Measurements from ENCODE around the gene AK8. TPM values are rescaled to one million over a fixed set of nuclear protein-coding genes. Genes with fewer than 3 reads are reported as not detected.

AK8 gene
- total RNA-seq, 1 experiment from 2014 or later = not detected

DNA sequence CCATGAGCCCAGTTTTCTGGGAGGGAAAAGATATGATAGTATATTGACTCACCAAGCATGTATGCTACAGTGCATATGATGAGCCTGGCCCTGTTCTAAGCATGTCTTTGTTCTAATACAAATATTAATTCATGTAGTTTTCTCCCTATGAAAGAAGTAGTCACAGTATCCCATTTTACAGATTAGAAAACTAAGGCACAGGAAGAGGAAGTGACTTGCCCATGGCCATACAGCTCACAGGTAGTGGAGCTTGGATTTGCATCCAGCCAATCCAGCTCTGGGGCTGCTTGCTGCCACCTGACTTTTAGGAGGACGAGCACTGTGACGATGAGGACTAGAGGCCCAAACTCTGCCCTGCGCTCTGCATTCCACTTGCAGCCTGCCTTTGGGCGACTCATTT is 76.4 kb downstream of the AK8 start:
- CTCF ChIA-PET = no interaction called here
- Histone ChIP-seq H3K4me3 (ENCODE audit: low read depth, low read length, poor library complexity, severe bottlenecking) (no peak overlapping the region), H3K36me3 (ENCODE audit: insufficient read depth, low read length, poor library complexity, severe bottlenecking) (no peaks in the 10 kb centered on the region), H3K27me3 (replicated peaks; ENCODE audit: insufficient read depth, low read depth, low read length, poor library complexity) (peaks cover 11% of the 10 kb centered on the region), H3K4me1 (ENCODE audit: insufficient read depth, low read length, poor library complexity, severe bottlenecking) (peaks cover 3% of the 10 kb centered on the region), H3K9me3 (ENCODE audit: low read depth, low read length, poor library complexity, severe bottlenecking) (no peaks in the 10 kb centered on the region), H3K27ac (ENCODE audit: low read depth, low read length, poor library complexity, severe bottlenecking) (no peak overlapping the region)
- DNase-seq (ENCODE audit: low spot score) = no peak
- POLR2A ChIA-PET (ENCODE audit: low non-redundant PET) = no interaction called here
- no TSS peak for BruUV-seq (replicated peaks)
- intact Hi-C loops (cut with micrococcal nuclease; ENCODE audit: unreplicated experiment) = loop anchor here (2.0 to 10.0 kb wide), 4 partner anchors 173 to 389 kb away; partner anchors contain the start of genes CFAP77 and GFI1B
- TF ChIP-seq EZH2 (IDR thresholded peaks at IDR 0.05; ENCODE audit: borderline replicate concordance, low read depth, low read length, poor library complexity, severe bottlenecking) = no peak
- TF ChIP-seq, protein P1, sequence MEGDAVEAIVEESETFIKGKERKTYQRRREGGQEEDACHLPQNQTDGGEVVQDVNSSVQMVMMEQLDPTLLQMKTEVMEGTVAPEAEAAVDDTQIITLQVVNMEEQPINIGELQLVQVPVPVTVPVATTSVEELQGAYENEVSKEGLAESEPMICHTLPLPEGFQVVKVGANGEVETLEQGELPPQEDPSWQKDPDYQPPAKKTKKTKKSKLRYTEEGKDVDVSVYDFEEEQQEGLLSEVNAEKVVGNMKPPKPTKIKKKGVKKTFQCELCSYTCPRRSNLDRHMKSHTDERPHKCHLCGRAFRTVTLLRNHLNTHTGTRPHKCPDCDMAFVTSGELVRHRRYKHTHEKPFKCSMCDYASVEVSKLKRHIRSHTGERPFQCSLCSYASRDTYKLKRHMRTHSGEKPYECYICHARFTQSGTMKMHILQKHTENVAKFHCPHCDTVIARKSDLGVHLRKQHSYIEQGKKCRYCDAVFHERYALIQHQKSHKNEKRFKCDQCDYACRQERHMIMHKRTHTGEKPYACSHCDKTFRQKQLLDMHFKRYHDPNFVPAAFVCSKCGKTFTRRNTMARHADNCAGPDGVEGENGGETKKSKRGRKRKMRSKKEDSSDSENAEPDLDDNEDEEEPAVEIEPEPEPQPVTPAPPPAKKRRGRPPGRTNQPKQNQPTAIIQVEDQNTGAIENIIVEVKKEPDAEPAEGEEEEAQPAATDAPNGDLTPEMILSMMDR (conservative IDR thresholded peaks at IDR 0.05; ENCODE audit: low read depth, low read length) = no peak

DNA sequence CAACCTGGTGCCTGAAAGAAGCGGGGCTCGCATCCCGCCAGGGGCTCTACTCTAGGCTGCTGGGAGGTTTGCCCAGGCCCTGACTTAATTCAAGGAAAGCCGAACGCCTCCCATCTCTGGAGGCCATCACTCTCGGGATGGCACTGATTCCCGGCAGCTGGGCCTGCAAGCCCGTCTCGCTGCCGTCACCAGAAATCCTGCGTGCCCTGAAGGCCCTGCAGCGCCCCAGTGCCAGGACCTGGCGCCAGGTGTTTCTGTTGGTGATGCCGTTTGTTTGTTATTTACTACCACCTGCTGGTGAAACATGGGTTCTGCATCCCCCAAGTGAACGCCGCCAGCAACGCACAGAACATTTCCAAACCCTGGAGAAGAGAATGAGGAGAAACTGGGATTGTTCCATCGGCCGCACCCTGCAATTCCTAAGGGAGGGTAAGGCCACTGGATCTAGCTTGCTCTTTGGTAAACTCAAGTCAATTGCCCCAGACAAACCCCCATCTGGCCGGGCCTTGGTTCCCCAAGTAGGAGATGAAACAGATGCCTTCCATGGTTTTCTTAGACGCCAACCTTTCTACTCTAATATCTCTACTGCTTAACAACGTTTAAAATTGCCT is 77.9 kb downstream of the AK8 start:
- H3K27ac ChIP-seq (ENCODE audit: low read depth, low read length, poor library complexity, severe bottlenecking) = no peak overlapping the region

DNA sequence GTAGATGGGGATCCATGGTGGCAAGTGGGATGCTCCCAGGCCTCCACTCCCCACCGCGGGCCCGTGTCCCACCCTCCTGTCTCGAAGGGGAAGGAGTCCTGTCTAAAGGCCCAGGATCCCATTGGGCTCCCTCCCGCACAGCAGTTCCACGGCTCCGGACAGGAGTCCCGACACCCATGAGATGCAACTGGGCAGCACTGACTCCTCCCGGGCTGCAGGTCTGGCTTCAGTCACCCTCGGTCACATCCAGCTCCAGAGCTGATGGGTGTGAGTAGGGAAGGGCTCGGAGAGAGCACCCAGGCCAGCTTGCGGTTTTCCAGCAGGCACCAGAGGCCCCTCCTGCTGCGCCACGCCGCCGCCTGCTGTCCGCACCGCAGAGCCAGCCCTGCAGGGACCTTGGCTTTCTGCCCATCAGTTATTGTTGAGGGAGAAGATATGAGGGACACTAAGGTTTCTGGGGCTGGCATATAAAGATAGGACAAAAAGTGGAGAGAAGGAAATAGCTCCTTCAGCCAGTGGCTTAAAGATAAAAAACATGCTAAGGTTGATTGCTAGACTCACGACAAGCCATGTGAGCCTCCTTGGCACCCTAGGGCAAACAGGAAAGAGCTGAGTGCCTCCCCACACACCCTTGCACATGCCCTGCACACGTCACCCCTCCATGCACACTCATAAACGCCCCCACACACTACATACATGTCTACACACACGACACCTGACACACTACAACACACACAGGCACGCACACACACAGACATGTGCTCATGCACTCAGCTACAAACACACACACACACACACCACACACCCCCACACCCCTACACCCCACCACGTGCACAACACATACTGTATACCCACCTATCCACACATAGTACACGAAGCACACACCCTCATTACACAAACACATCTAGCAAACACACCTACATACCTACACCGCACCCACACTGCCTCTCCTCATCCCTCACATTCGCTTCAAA is 79.0 kb downstream of the AK8 start:
- Histone ChIP-seq H3K4me3 (ENCODE audit: low read depth, low read length, poor library complexity, severe bottlenecking) (no peak overlapping the region), H3K9me3 (ENCODE audit: low read depth, low read length, poor library complexity, severe bottlenecking) (no peaks in the 10 kb centered on the region), H3K27ac (ENCODE audit: low read depth, low read length, poor library complexity, severe bottlenecking) (no peak overlapping the region), H3K4me1 (ENCODE audit: insufficient read depth, low read length, poor library complexity, severe bottlenecking) (peaks cover 3% of the 10 kb centered on the region), H3K36me3 (ENCODE audit: insufficient read depth, low read length, poor library complexity, severe bottlenecking) (no peaks in the 10 kb centered on the region), H3K27me3 (replicated peaks; ENCODE audit: insufficient read depth, low read depth, low read length, poor library complexity) (peaks cover 16% of the 10 kb centered on the region)
- intact Hi-C loops (cut with micrococcal nuclease; ENCODE audit: unreplicated experiment) = no loop called here
- TF ChIP-seq, protein P1 (conservative IDR thresholded peaks at IDR 0.05; ENCODE audit: low read depth, low read length) = peak; percentile 26; the same call in 1 of the 2 replicates
- no peak for TF ChIP-seq EZH2 (IDR thresholded peaks at IDR 0.05; ENCODE audit: borderline replicate concordance, low read depth, low read length, poor library complexity, severe bottlenecking)
- DNase-seq (ENCODE audit: low spot score) = peak; percentile 22
- ChIA-PET CTCF (interaction anchor here (0.6 kb wide), 1 partner anchor 57 kb away, joined by 5 read pairs; no protein-coding TSS in a partner anchor), POLR2A (ENCODE audit: low non-redundant PET) (no interaction called here)
- BruUV-seq (replicated peaks) = no TSS peak

More for the DNA sequence above, 77.9 kb downstream of the AK8 start:
- BruUV-seq (replicated peaks) = no TSS peak
- no peak overlapping the region for H3K4me3 ChIP-seq (ENCODE audit: low read depth, low read length, poor library complexity, severe bottlenecking)
- peaks cover 8% of the 10 kb centered on the region for H3K27me3 ChIP-seq (replicated peaks; ENCODE audit: insufficient read depth, low read depth, low read length, poor library complexity)
- ChIA-PET POLR2A (ENCODE audit: low non-redundant PET) (no interaction called here), CTCF (interaction anchor here (0.7 kb wide), 1 partner anchor 214 kb away, joined by 10 read pairs; no protein-coding TSS in a partner anchor)
- H3K9me3 ChIP-seq (ENCODE audit: low read depth, low read length, poor library complexity, severe bottlenecking) = no peaks in the 10 kb centered on the region
- TF ChIP-seq EZH2 (IDR thresholded peaks at IDR 0.05; ENCODE audit: borderline replicate concordance, low read depth, low read length, poor library complexity, severe bottlenecking) = no peak
- TF ChIP-seq, protein P1 (conservative IDR thresholded peaks at IDR 0.05; ENCODE audit: low read depth, low read length) = peak; percentile 87
- H3K36me3 ChIP-seq (ENCODE audit: insufficient read depth, low read length, poor library complexity, severe bottlenecking) = no peaks in the 10 kb centered on the region
- DNase-seq (ENCODE audit: low spot score) = peak; percentile 81
- peaks cover 3% of the 10 kb centered on the region for H3K4me1 ChIP-seq (ENCODE audit: insufficient read depth, low read length, poor library complexity, severe bottlenecking)
- intact Hi-C loops (cut with micrococcal nuclease; ENCODE audit: unreplicated experiment) = loop anchor here (2.0 to 10.0 kb wide), 4 partner anchors 175 to 388 kb away; partner anchors contain the start of genes CFAP77 and GFI1B
